Measurements from ENCODE around the gene ZDHHC14. TPM values are rescaled to one million over a fixed set of nuclear protein-coding genes. Genes with fewer than 3 reads are reported as not detected.

Gene ZDHHC14
- total RNA-seq, 4 donors from 2014 or later, result 7.1 to 11.4 (median 9.8) TPM

DNA sequence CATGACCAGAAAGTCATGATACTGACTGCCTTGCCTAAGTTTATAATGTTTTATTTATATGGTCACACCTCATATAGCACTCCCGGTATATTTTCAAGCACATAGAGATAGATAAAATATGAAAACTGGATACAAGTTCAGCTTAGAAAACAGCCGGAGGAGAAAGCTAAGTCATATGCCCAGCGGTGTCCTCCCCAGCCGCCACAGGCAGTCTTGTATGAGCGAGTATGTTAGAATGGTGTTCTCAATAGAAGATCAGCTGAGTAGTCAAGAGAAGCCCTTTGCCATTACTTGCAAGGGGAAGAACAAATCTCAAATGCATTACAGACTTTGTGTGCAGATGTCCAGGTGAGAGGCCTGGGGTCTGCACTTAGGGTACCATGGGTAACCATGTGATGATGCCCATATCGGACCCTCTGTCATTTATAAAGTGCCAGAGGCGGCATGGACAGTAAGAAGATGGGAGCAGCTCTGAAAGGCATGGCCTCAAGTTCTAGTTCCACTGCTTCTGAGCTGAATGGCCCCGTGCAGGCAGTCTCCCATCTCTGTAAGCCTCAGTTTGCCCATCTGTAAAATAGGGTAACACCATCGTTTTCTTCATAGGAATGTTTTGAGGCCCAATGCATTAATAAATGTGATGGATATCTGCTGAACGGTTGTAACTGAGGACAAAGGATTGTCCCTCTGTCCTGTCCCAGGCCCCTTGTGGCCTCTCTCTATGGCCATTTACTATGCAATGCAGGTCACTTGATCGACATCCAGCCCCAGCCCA is 246.4 kb downstream of the ZDHHC14 start:
- no peaks in the 10 kb centered on the region for H3K9me3 ChIP-seq
- no peak overlapping the region for H3K27ac ChIP-seq (replicated peaks in 1 of 4)
- no peaks in the 10 kb centered on the region for H3K27me3 ChIP-seq
- WGBS, result 94% methylated on average over 11 of the region's 11 CpGs
- no peak for DNase-seq (ENCODE audit: extremely low spot score)
- intact Hi-C loops (cut with DNase I), result no loop called here
- H3K36me3 ChIP-seq, result no peaks in the 10 kb centered on the region
- no peaks in the 10 kb centered on the region for H3K4me1 ChIP-seq
- TF ChIP-seq POLR2A (IDR thresholded peaks at IDR 0.05; ENCODE audit: low read depth), result no peak
- TF ChIP-seq, protein P1, sequence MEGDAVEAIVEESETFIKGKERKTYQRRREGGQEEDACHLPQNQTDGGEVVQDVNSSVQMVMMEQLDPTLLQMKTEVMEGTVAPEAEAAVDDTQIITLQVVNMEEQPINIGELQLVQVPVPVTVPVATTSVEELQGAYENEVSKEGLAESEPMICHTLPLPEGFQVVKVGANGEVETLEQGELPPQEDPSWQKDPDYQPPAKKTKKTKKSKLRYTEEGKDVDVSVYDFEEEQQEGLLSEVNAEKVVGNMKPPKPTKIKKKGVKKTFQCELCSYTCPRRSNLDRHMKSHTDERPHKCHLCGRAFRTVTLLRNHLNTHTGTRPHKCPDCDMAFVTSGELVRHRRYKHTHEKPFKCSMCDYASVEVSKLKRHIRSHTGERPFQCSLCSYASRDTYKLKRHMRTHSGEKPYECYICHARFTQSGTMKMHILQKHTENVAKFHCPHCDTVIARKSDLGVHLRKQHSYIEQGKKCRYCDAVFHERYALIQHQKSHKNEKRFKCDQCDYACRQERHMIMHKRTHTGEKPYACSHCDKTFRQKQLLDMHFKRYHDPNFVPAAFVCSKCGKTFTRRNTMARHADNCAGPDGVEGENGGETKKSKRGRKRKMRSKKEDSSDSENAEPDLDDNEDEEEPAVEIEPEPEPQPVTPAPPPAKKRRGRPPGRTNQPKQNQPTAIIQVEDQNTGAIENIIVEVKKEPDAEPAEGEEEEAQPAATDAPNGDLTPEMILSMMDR (IDR thresholded peaks at IDR 0.05), result no peak
- TF ChIP-seq POLR2AphosphoS5 (IDR thresholded peaks at IDR 0.05), result no peak
- no peak for TF ChIP-seq EP300 (IDR thresholded peaks at IDR 0.05)
- H3K4me3 ChIP-seq, result no peak overlapping the region

- no peak for DNase-seq (ENCODE audit: extremely low spot score)
- no peaks in the 10 kb centered on the region for H3K27me3 ChIP-seq
- no peak overlapping the region for H3K27ac ChIP-seq (replicated peaks in 1 of 4)
- intact Hi-C loops (cut with DNase I), result no loop called here
- no peaks in the 10 kb centered on the region for H3K4me1 ChIP-seq
- H3K9me3 ChIP-seq, result no peaks in the 10 kb centered on the region
- no peak overlapping the region for H3K4me3 ChIP-seq
- WGBS, result 91% methylated on average over 11 of the region's 11 CpGs
- no peak for TF ChIP-seq POLR2A (IDR thresholded peaks at IDR 0.05; ENCODE audit: low read depth)
- TF ChIP-seq EP300 (IDR thresholded peaks at IDR 0.05), result no peak
- TF ChIP-seq, protein P1 (IDR thresholded peaks at IDR 0.05), result no peak
- TF ChIP-seq POLR2AphosphoS5 (IDR thresholded peaks at IDR 0.05), result no peak
- peaks cover 0 to 8% (median 0%) of the 10 kb centered on the region in 4 donors for H3K36me3 ChIP-seq
Measured at GRCh38 chr6:157628463-157628862, 247.5 kb downstream of the ZDHHC14 start.

GRCh38 chr6:157629220-157629619 is 248.2 kb downstream of the ZDHHC14 start:
- WGBS, result 75% methylated on average over 10 of the region's 10 CpGs
- intact Hi-C loops (cut with DNase I), result no loop called here
- no peak overlapping the region for H3K27ac ChIP-seq (replicated peaks in 1 of 4)
- no peaks in the 10 kb centered on the region for H3K27me3 ChIP-seq
- H3K4me1 ChIP-seq, result no peaks in the 10 kb centered on the region
- no peaks in the 10 kb centered on the region for H3K9me3 ChIP-seq
- peaks cover 0 to 8% (median 0%) of the 10 kb centered on the region in 4 donors for H3K36me3 ChIP-seq
- no peak overlapping the region for H3K4me3 ChIP-seq
- DNase-seq (ENCODE audit: extremely low spot score), result no peak
- TF ChIP-seq, protein P1 (IDR thresholded peaks at IDR 0.05), result no peak
- TF ChIP-seq EP300 (IDR thresholded peaks at IDR 0.05) (no peak), POLR2A (IDR thresholded peaks at IDR 0.05; ENCODE audit: low read depth) (no peak), POLR2AphosphoS5 (IDR thresholded peaks at IDR 0.05) (no peak)

GRCh38 chr6:157630463-157631080 is 249.6 kb downstream of the ZDHHC14 start:
- no peaks in the 10 kb centered on the region for H3K27me3 ChIP-seq
- intact Hi-C loops (cut with DNase I), result no loop called here
- TF ChIP-seq, protein P1 (IDR thresholded peaks at IDR 0.05), result no peak
- TF ChIP-seq POLR2AphosphoS5 (IDR thresholded peaks at IDR 0.05) (no peak), EP300 (IDR thresholded peaks at IDR 0.05) (no peak), POLR2A (IDR thresholded peaks at IDR 0.05; ENCODE audit: low read depth) (no peak)
- H3K27ac ChIP-seq (replicated peaks in 1 of 4), result no peak overlapping the region
- 92% methylated on average over 5 of the region's 5 CpGs for WGBS
- peaks cover 0 to 12% (median 3%) of the 10 kb centered on the region in 4 donors for H3K36me3 ChIP-seq
- no peaks in the 10 kb centered on the region for H3K4me1 ChIP-seq
- no peaks in the 10 kb centered on the region for H3K9me3 ChIP-seq
- no peak overlapping the region for H3K4me3 ChIP-seq
- no peak for DNase-seq (ENCODE audit: extremely low spot score)
